SU-DHL-6 (cell line): ENCODE results near the gene KIAA0319L.
A peak's percentile ranks its signal among the peaks of the same experiment; 100 is the strongest.

Experiments used
- H2AFZ ChIP-seq: fragments of 200-600 bp; sonication (generic); 2 replicates; pipeline ENCODE4 v1.6.1; 2014; ENCODE audit warnings: low read depth, mild to moderate bottlenecking, moderate library complexity, mixed read lengths, antibody characterized with exemption, low read length; ENCODE audit not compliant: severe bottlenecking
- H3F3A ChIP-seq: fragments of 200-600 bp; shearing (Covaris generic); 2 replicates; pipeline ENCODE4 v1.6.0; 2016; ENCODE audit warnings: antibody characterized with exemption, mild to moderate bottlenecking; ENCODE audit not compliant: insufficient read depth
- H3K27ac ChIP-seq: fragments of 200-600 bp; sonication (generic); 2 replicates; pipeline ENCODE4 v1.5.1; 2016; ENCODE audit warnings: low read depth, mild to moderate bottlenecking, low read length, moderate library complexity, mixed read lengths
- H3K27me3 ChIP-seq: fragments of 200-600 bp; sonication (generic), shearing (Covaris generic); 2 replicates; pipeline ENCODE4 v1.6.0; 2014; ENCODE audit warnings: mild to moderate bottlenecking, low read length
- H3K36me3 ChIP-seq: fragments of 200-600 bp; sonication (generic); 2 replicates; pipeline ENCODE4 v1.6.1; 2014; ENCODE audit warnings: mild to moderate bottlenecking, low read length, mixed read lengths
- H3K4me2 ChIP-seq: fragments of 300-600, 200-600 bp; shearing (Covaris generic), sonication (generic); 2 replicates; pipeline ENCODE4 v1.6.0; 2014; ENCODE audit warnings: low read length, low read depth, mild to moderate bottlenecking; ENCODE audit not compliant: poor library complexity, severe bottlenecking
- H3K4me3 ChIP-seq: fragments of 200-600 bp; sonication (generic); 2 replicates; pipeline ENCODE4 v1.5.1; 2014; ENCODE audit warnings: antibody characterized with exemption, low read length, mild to moderate bottlenecking, mixed read lengths; ENCODE audit not compliant: insufficient read depth, poor library complexity, severe bottlenecking
- H3K79me2 ChIP-seq: fragments of 200-600 bp; sonication (generic); 2 replicates; pipeline ENCODE4 v1.6.1; 2014; ENCODE audit warnings: mild to moderate bottlenecking, low read length, moderate library complexity; ENCODE audit not compliant: insufficient read depth
- H3K9ac ChIP-seq: fragments of 200-600 bp; sonication (generic); 2 replicates; pipeline ENCODE4 v1.7.0; 2014; ENCODE audit warnings: mild to moderate bottlenecking, low read length
- H3K9me2 ChIP-seq: fragments of 200-600 bp; sonication (generic); replicated peaks from 2 replicates; pipeline ENCODE4 v1.6.1; 2014; ENCODE audit warnings: low read length; ENCODE audit not compliant: insufficient read depth
- H3K9me3 ChIP-seq: fragments of 200-600 bp; sonication (generic); 2 replicates; pipeline ENCODE4 v1.6.1; 2014; ENCODE audit warnings: low read length, mixed read lengths; ENCODE audit not compliant: insufficient read depth
- H4K20me1 ChIP-seq: fragments of 200-600 bp; sonication (generic); 2 replicates; pipeline ENCODE4 v1.6.1; 2014; ENCODE audit warnings: low read depth, mild to moderate bottlenecking, antibody characterized with exemption, low read length, moderate library complexity, mixed read lengths
- CTCF ChIP-seq: fragments of 200-600 bp; sonication (generic); IDR thresholded peaks from one replicate; pipeline ENCODE4 v1.5.1; 2017; ENCODE audit warnings: antibody characterized with exemption, mild to moderate bottlenecking, low read length, moderate library complexity; ENCODE audit not compliant: insufficient read depth, poor library complexity, severe bottlenecking
- EZH2phosphoT487 ChIP-seq: fragments of 200-600 bp; sonication (generic), shearing (Covaris generic); conservative IDR thresholded peaks from 2 replicates; pipeline ENCODE4 v1.6.1; 2018; ENCODE audit warnings: mild to moderate bottlenecking, antibody characterized with exemption, low read length, moderate library complexity, mixed read lengths

The KIAA0319L gene

GRCh38 chr1:35567947-35568558, 10.8 kb upstream of the KIAA0319L start:
- Histone ChIP-seq H3K4me3 (no peak overlapping the region), H3K9me3 (no peaks in the 10 kb centered on the region), H3K27me3 (no peaks in the 10 kb centered on the region), H3K79me2 (no peaks in the 10 kb centered on the region), H3K36me3 (no peaks in the 10 kb centered on the region), H3K9me2 (no peaks in the 10 kb centered on the region), H2AFZ (no peak overlapping the region), H3K27ac (no peak overlapping the region), H4K20me1 (no peaks in the 10 kb centered on the region), H3K4me2 (no peak overlapping the region), H3F3A (no peaks in the 10 kb centered on the region), H3K9ac (no peak overlapping the region)
- TF ChIP-seq CTCF (no peak), EZH2phosphoT487 (no peak)

GRCh38 chr1:35565742-35566133, 8.5 kb upstream of the KIAA0319L start:
- H4K20me1 ChIP-seq = no peaks in the 10 kb centered on the region
- H3K9ac ChIP-seq = no peak overlapping the region

GRCh38 chr1:35564884-35565741, 7.9 kb upstream of the KIAA0319L start:
- Histone ChIP-seq H3F3A (no peaks in the 10 kb centered on the region), H3K27me3 (no peaks in the 10 kb centered on the region), H3K79me2 (no peaks in the 10 kb centered on the region), H3K9ac (no peak overlapping the region), H3K9me3 (no peaks in the 10 kb centered on the region), H3K36me3 (no peaks in the 10 kb centered on the region), H3K4me3 (no peak overlapping the region), H2AFZ (no peak overlapping the region), H3K27ac (no peak overlapping the region), H3K9me2 (no peaks in the 10 kb centered on the region), H3K4me2 (no peak overlapping the region), H4K20me1 (no peaks in the 10 kb centered on the region)
- TF ChIP-seq CTCF = peak; percentile 7
- TF ChIP-seq EZH2phosphoT487 = no peak

More at GRCh38 chr1:35565742-35566133, 8.5 kb upstream of the KIAA0319L start:
- Histone ChIP-seq H3K79me2 (no peaks in the 10 kb centered on the region), H3K9me2 (no peaks in the 10 kb centered on the region), H3K27me3 (no peaks in the 10 kb centered on the region), H3F3A (no peaks in the 10 kb centered on the region), H3K36me3 (no peaks in the 10 kb centered on the region), H3K27ac (no peak overlapping the region), H3K4me3 (no peak overlapping the region), H3K9me3 (no peaks in the 10 kb centered on the region), H3K4me2 (no peak overlapping the region), H2AFZ (no peak overlapping the region)
- no peak for TF ChIP-seq EZH2phosphoT487
- TF ChIP-seq CTCF = no peak
